ENCODE data around the gene ERC2.

- TF ChIP-seq TEAD4 (IDR thresholded peaks at IDR 0.05) (no peak), TAF1 (IDR thresholded peaks at IDR 0.05; ENCODE audit: low read depth) (no peak), REST (IDR thresholded peaks at IDR 0.05; ENCODE audit: low read depth) (no peak), NFIC (IDR thresholded peaks at IDR 0.05) (no peak), FOXM1 (IDR thresholded peaks at IDR 0.05; ENCODE audit: borderline replicate concordance, low read depth) (no peak), CREB1 (IDR thresholded peaks at IDR 0.05; ENCODE audit: low read depth) (no peak), TCF12 (IDR thresholded peaks at IDR 0.05; ENCODE audit: low read depth) (no peak), RAD21 (IDR thresholded peaks at IDR 0.05; ENCODE audit: low read depth) (no peak)
- TF ChIP-seq, protein P1, sequence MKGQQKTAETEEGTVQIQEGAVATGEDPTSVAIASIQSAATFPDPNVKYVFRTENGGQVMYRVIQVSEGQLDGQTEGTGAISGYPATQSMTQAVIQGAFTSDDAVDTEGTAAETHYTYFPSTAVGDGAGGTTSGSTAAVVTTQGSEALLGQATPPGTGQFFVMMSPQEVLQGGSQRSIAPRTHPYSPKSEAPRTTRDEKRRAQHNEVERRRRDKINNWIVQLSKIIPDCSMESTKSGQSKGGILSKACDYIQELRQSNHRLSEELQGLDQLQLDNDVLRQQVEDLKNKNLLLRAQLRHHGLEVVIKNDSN (IDR thresholded peaks at IDR 0.05), result no peak
Observed at GRCh38 chr3:56424336-56424735, 43.9 kb downstream of the ERC2 start.

All from Ishikawa (cell line).